ENCODE results near the gene CRNN.

Gene CRNN

DNA sequence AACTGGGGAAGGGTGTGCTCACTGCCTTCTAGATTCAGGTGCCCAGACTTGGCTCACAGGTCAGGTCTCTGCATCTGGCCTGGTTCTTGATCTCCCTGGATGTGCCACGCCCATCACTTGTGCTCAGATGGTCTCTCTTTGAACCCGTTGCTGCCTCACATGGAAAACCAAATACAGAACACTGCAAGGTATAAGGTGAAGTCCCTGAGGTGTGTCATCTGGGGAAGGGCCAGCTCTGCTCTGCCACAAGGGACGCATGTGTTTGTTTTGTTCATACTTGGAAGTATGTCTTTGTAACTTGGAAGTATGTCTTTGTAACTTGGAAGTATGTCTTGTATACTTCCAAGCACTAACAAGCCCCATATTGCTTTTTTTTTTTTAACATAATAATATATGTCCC is 13.4 kb upstream of the CRNN start:
- no peaks in the 10 kb centered on the region for H3K9me3 ChIP-seq (ENCODE audit: severe bottlenecking)
- H3K27ac ChIP-seq (ENCODE audit: poor library complexity, severe bottlenecking), result no peak overlapping the region
- H3K4me3 ChIP-seq (ENCODE audit: severe bottlenecking), result no peak overlapping the region
- TF ChIP-seq, protein P1, sequence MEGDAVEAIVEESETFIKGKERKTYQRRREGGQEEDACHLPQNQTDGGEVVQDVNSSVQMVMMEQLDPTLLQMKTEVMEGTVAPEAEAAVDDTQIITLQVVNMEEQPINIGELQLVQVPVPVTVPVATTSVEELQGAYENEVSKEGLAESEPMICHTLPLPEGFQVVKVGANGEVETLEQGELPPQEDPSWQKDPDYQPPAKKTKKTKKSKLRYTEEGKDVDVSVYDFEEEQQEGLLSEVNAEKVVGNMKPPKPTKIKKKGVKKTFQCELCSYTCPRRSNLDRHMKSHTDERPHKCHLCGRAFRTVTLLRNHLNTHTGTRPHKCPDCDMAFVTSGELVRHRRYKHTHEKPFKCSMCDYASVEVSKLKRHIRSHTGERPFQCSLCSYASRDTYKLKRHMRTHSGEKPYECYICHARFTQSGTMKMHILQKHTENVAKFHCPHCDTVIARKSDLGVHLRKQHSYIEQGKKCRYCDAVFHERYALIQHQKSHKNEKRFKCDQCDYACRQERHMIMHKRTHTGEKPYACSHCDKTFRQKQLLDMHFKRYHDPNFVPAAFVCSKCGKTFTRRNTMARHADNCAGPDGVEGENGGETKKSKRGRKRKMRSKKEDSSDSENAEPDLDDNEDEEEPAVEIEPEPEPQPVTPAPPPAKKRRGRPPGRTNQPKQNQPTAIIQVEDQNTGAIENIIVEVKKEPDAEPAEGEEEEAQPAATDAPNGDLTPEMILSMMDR (IDR thresholded peaks at IDR 0.05; ENCODE audit: poor library complexity, severe bottlenecking), result no peak
- ATAC-seq (ENCODE audit: low read depth), result no peak
- no peaks in the 10 kb centered on the region for H3K27me3 ChIP-seq (ENCODE audit: insufficient read depth, poor library complexity, severe bottlenecking)
- no peak for DNase-seq (ENCODE audit: low spot score)
- no peaks in the 10 kb centered on the region for H3K4me1 ChIP-seq (ENCODE audit: insufficient read depth, poor library complexity, severe bottlenecking)
- H3K36me3 ChIP-seq (ENCODE audit: low read depth), result no peaks in the 10 kb centered on the region

DNA sequence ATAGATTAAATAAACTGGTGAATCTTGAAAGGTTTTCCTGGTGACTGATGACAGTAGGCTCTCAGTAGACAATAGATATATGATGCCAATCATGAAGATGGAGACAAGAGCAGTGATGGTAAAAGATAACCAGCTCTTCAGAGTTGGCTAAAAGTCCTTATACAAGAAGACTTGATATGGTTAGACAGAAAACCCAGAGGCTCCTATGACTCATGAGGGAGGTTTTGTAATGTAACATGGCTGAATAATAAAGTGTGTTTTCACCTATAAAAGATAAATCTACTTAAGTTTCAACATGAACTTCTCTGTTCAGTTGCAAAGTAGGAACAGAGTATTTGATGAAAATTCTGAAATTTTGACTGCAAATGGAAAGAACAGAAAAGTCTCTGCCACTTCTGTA is 12.7 kb upstream of the CRNN start:
- Histone ChIP-seq H3K27me3 (ENCODE audit: insufficient read depth, poor library complexity, severe bottlenecking) (no peaks in the 10 kb centered on the region), H3K27ac (ENCODE audit: poor library complexity, severe bottlenecking) (no peak overlapping the region), H3K9me3 (ENCODE audit: severe bottlenecking) (no peaks in the 10 kb centered on the region), H3K36me3 (ENCODE audit: low read depth) (no peaks in the 10 kb centered on the region), H3K4me3 (ENCODE audit: severe bottlenecking) (no peak overlapping the region), H3K4me1 (ENCODE audit: insufficient read depth, poor library complexity, severe bottlenecking) (no peaks in the 10 kb centered on the region)
- ATAC-seq (ENCODE audit: low read depth) (no peak), DNase-seq (ENCODE audit: low spot score) (no peak)
- TF ChIP-seq, protein P1 (IDR thresholded peaks at IDR 0.05; ENCODE audit: poor library complexity, severe bottlenecking), result no peak

DNA sequence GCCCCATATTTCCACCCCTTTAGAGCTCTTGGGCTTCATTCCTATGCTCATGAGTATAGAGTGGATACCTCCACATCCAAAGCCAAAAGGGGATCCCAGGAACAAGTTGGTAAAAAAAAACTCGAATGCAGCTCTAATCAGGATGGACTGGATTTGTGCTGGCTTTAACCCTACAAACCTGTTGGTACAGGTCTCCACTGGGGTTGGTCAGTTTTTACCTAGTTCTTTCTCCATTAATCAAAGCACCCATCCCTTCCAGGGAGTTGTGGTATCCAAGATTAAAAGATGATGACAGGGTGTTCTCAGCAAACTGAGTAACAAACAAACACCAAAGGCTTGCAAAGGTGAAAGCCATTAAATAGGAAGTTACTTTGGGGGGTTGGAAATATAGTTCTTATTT is 5.9 kb upstream of the CRNN start:
- no peak overlapping the region for H3K4me3 ChIP-seq (ENCODE audit: severe bottlenecking)
- no peak for DNase-seq (ENCODE audit: low spot score)
- TF ChIP-seq, protein P1 (IDR thresholded peaks at IDR 0.05; ENCODE audit: poor library complexity, severe bottlenecking), result no peak
- ATAC-seq (ENCODE audit: low read depth), result no peak
- no peaks in the 10 kb centered on the region for H3K36me3 ChIP-seq (ENCODE audit: low read depth)
- H3K27ac ChIP-seq (ENCODE audit: poor library complexity, severe bottlenecking), result no peak overlapping the region
- no peaks in the 10 kb centered on the region for H3K4me1 ChIP-seq (ENCODE audit: insufficient read depth, poor library complexity, severe bottlenecking)
- no peaks in the 10 kb centered on the region for H3K9me3 ChIP-seq (ENCODE audit: severe bottlenecking)
- no peaks in the 10 kb centered on the region for H3K27me3 ChIP-seq (ENCODE audit: insufficient read depth, poor library complexity, severe bottlenecking)

DNA sequence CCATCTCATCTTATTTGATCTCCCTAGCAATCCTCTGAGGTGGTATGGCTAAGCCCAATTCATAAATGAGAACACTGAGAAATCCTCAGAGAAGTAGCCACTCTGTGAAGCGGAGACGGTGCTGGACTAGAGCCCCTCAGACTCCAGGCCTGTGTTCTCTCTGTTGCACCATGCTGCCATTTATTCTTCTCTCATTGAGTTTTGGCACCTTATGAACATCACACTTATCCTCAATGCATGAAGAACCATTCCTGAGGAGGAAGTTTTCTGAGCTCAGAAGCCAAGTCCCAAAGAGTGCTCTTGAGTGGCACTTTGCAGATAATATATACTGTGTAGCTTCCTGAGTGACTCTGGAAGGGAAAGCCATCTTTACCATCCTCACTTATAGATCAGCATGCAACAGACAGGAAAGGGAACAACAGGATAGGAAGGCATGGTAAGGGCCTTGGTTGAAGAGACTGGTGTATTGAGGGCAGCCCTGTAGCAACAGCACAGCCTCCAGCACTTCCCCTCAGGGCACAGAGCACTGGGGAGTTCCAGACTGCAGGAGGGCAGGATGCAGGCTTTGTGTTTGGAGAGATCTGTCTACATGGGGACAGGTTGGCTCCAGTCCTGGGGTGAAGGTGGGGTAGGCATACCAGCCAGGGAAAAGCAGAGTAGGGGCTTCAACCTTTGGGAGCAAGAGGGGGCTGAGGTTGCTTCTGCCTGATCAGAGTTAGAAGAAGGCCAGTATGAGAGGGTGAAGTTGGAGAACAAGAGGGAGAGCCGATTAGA is 1.6 kb upstream of the CRNN start:
- H3K27me3 ChIP-seq (ENCODE audit: insufficient read depth, poor library complexity, severe bottlenecking), result no peaks in the 10 kb centered on the region
- no peak for ATAC-seq (ENCODE audit: low read depth)
- TF ChIP-seq, protein P1 (IDR thresholded peaks at IDR 0.05; ENCODE audit: poor library complexity, severe bottlenecking), result no peak
- no peak overlapping the region for H3K4me3 ChIP-seq (ENCODE audit: severe bottlenecking)
- H3K36me3 ChIP-seq (ENCODE audit: low read depth), result no peaks in the 10 kb centered on the region
- no peaks in the 10 kb centered on the region for H3K9me3 ChIP-seq (ENCODE audit: severe bottlenecking)
- H3K4me1 ChIP-seq (ENCODE audit: insufficient read depth, poor library complexity, severe bottlenecking), result peaks cover 3% of the 10 kb centered on the region
- no peak for DNase-seq (ENCODE audit: low spot score)
- H3K27ac ChIP-seq (ENCODE audit: poor library complexity, severe bottlenecking), result no peak overlapping the region

DNA sequence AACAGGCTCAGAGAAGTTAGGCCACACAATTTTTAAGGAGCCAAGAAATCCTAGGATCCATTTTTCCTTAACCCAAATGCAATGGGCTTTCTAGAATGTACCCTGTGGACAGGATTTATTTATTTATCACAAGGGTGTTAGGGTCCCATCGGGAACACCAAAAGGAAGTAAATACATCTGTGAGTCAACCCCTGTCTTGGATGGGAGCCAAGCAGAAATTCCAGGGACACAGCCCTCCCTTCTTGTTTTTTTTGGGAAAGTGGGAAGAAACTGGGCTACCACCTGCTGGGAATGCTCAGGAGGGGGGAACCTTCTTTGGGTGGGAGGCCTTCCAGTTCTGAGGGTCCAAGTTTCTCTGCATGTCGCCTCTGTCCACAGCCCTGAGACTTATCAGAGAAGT is 1.3 kb downstream of the CRNN start:
- no peaks in the 10 kb centered on the region for H3K9me3 ChIP-seq (ENCODE audit: severe bottlenecking)
- no peak overlapping the region for H3K27ac ChIP-seq (ENCODE audit: poor library complexity, severe bottlenecking)
- no peaks in the 10 kb centered on the region for H3K27me3 ChIP-seq (ENCODE audit: insufficient read depth, poor library complexity, severe bottlenecking)
- TF ChIP-seq, protein P1 (IDR thresholded peaks at IDR 0.05; ENCODE audit: poor library complexity, severe bottlenecking), result no peak
- no peak overlapping the region for H3K4me3 ChIP-seq (ENCODE audit: severe bottlenecking)
- peaks cover 3% of the 10 kb centered on the region for H3K4me1 ChIP-seq (ENCODE audit: insufficient read depth, poor library complexity, severe bottlenecking)
- ATAC-seq (ENCODE audit: low read depth) (no peak), DNase-seq (ENCODE audit: low spot score) (no peak)
- H3K36me3 ChIP-seq (ENCODE audit: low read depth), result no peaks in the 10 kb centered on the region

Measured in RWPE2 (cell line).